Activated CD4-positive, alpha-beta T cell treated with anti-CD3 and anti-CD28 coated beads for 36 hours (primary cell): ENCODE measurements around the gene RARG. TPM values are rescaled to one million over a fixed set of nuclear protein-coding genes. Genes with fewer than 3 reads are reported as not detected.

Source experiments
- ATAC-seq: fragments of 200-7000 bp; cut with Tn5 transposase; one replicate; pipeline ENCODE4 v1.10.0; 2021; ENCODE audit warnings: mild to moderate bottlenecking, moderate library complexity
- CTCF ChIA-PET: fragments of 350-600 bp; sonication (Branson Sonifier 250); formaldehyde crosslinking; loops from one replicate; lab custom pipeline; 2021; ENCODE audit warnings: antibody characterized with exemption; lab: Charles Lee
- POLR2A ChIA-PET: fragments of 350-600 bp; sonication (Branson Sonifier 250); formaldehyde crosslinking; loops from one replicate; lab custom pipeline; 2021; ENCODE audit warnings: antibody characterized with exemption, inconsistent platforms; lab: Charles Lee
- DNase-seq: peaks from one replicate; pipeline ENCODE4 v3.0.0-alpha.2; 2020
- H3K27ac Mint-ChIP-seq: one replicate; pipeline ENCODE4 v1.8.0; 2021; ENCODE audit warnings: mixed read lengths
- H3K27me3 Mint-ChIP-seq: one replicate; pipeline ENCODE4 v1.8.0; 2021; ENCODE audit warnings: mixed read lengths
- H3K36me3 Mint-ChIP-seq: one replicate; pipeline ENCODE4 v1.8.0; 2021; ENCODE audit warnings: low read depth, mixed read lengths
- H3K4me1 Mint-ChIP-seq: one replicate; pipeline ENCODE4 v1.8.0; 2021; ENCODE audit warnings: mixed read lengths
- H3K4me3 Mint-ChIP-seq: one replicate; pipeline ENCODE4 v1.8.0; 2021; ENCODE audit warnings: mild to moderate bottlenecking, moderate library complexity, mixed read lengths
- H3K9me3 Mint-ChIP-seq: one replicate; pipeline ENCODE4 v1.8.0; 2021; ENCODE audit warnings: low read depth, mixed read lengths
- intact Hi-C, 2 experiments: fragments of 100-400 bp; cut with DNase I in 1 of 2; cut with micrococcal nuclease in 1 of 2; formaldehyde crosslinking; loops; one replicate each; pipeline versions ENCODE4 v1.14.2 to v1.15.1; 2022 to 2024; cut with DNase I, micrococcal nuclease
- total RNA-seq, 2 experiments: library from RNA; stranded (reverse); gene quantifications; one replicate each; pipeline ENCODE4 v1.2.3, GENCODE V29; 2021

Gene RARG
- total RNA-seq, 2 experiments from 2014 or later, result 20.0 to 21.6 TPM

GRCh38 chr12:53222806-53223261 lies 9.2 kb downstream of the RARG start:
- no peaks in the 10 kb centered on the region for H3K9me3 Mint-ChIP-seq
- peak overlapping the region; percentile 54 for H3K4me3 Mint-ChIP-seq
- DNase-seq (no peak), ATAC-seq (no peak)
- ChIA-PET CTCF (interaction anchor here (0.6 to 2.7 kb wide), 5 partner anchors 9 to 77 kb away, joined by 3 to 9 read pairs (median 3); partner anchors contain the start of gene MYG1), POLR2A (interaction anchor here (1.0 kb wide), 1 partner anchor 45 kb away, joined by 6 read pairs; the partner anchor contains the start of gene ESPL1)
- H3K27ac Mint-ChIP-seq, result peak overlapping the region; percentile 58
- H3K4me1 Mint-ChIP-seq, result peaks cover 65% of the 10 kb centered on the region
- peaks cover 4% of the 10 kb centered on the region for H3K36me3 Mint-ChIP-seq
- H3K27me3 Mint-ChIP-seq, result no peaks in the 10 kb centered on the region
- intact Hi-C loops, result no loop called here

GRCh38 chr12:53222170-53222721 lies 9.8 kb downstream of the RARG start:
- Mint-ChIP-seq H3K9me3 (no peaks in the 10 kb centered on the region), H3K36me3 (peaks cover 4% of the 10 kb centered on the region), H3K4me3 (peak overlapping the region; percentile 54), H3K27ac (peak overlapping the region; percentile 45), H3K4me1 (peaks cover 71% of the 10 kb centered on the region), H3K27me3 (no peaks in the 10 kb centered on the region)
- ChIA-PET CTCF (interaction anchor here (0.9 to 2.7 kb wide), 2 partner anchors 8 to 67 kb away, joined by 3 to 9 read pairs; no protein-coding TSS in a partner anchor), POLR2A (no interaction called here)
- no peak for ATAC-seq
- no peak for DNase-seq
- intact Hi-C loops, result no loop called here

GRCh38 chr12:53221203-53222080 lies 10.6 kb downstream of the RARG start:
- H3K4me3 Mint-ChIP-seq, result peak overlapping the region; percentile 83
- intact Hi-C loops, result loop anchor here (1.0 to 2.0 kb wide), 6 partner anchors 41 to 279 kb away; partner anchors contain the start of genes CSAD (in 1 of the 2), ESPL1 (in 1 of the 2), PCBP2 (in 1 of the 2) and PFDN5 (in 1 of the 2)
- POLR2A ChIA-PET, result interaction anchor here (0.5 kb wide), 1 partner anchor 26 kb away, joined by 4 read pairs; no protein-coding TSS in a partner anchor

GRCh38 chr12:53220694-53221202 lies 11.3 kb downstream of the RARG start:
- peak overlapping the region; percentile 87 for H3K27ac Mint-ChIP-seq
- ChIA-PET POLR2A (interaction anchor here (0.5 to 1.7 kb wide), 9 partner anchors 10 to 158 kb away, joined by 3 to 13 read pairs (median 6); partner anchors contain the start of genes MYG1 and PFDN5), CTCF (interaction anchor here (1.0 to 10.7 kb wide), 7 partner anchors 9 to 102 kb away, joined by 3 to 173 read pairs (median 8); partner anchors contain the start of genes AAAS, CSAD, ESPL1 and MYG1)
- intact Hi-C loops, result loop anchor here (1.0 to 2.0 kb wide), 14 partner anchors 12 to 280 kb away; partner anchors contain the start of genes ESPL1 (in 2 of the 2), PFDN5 (in 2 of the 2), RARG (in 2 of the 2) and AAAS (in 1 of the 2)
- DNase-seq (peak; percentile 93), ATAC-seq (peak; percentile 57)
- no peaks in the 10 kb centered on the region for H3K9me3 Mint-ChIP-seq
- H3K27me3 Mint-ChIP-seq, result no peaks in the 10 kb centered on the region
- no peaks in the 10 kb centered on the region for H3K36me3 Mint-ChIP-seq
- peak overlapping the region; percentile 83 for H3K4me3 Mint-ChIP-seq
- peaks cover 78% of the 10 kb centered on the region for H3K4me1 Mint-ChIP-seq

More at GRCh38 chr12:53221203-53222080, 10.6 kb downstream of the RARG start:
- Mint-ChIP-seq H3K4me1 (peaks cover 74% of the 10 kb centered on the region), H3K27me3 (no peaks in the 10 kb centered on the region), H3K9me3 (no peaks in the 10 kb centered on the region), H3K36me3 (no peaks in the 10 kb centered on the region), H3K27ac (peak overlapping the region; percentile 87)
- CTCF ChIA-PET, result interaction anchor here (2.0 to 10.7 kb wide), 3 partner anchors 13 to 69 kb away, joined by 7 to 173 read pairs (median 113); partner anchors contain the start of genes ESPL1, MYG1 and PFDN5
- ATAC-seq (peak; percentile 6), DNase-seq (peak; percentile 67)

- Mint-ChIP-seq H3K27ac (peak overlapping the region; percentile 91), H3K27me3 (no peaks in the 10 kb centered on the region), H3K9me3 (no peaks in the 10 kb centered on the region), H3K4me3 (peak overlapping the region; percentile 83), H3K4me1 (peaks cover 77% of the 10 kb centered on the region), H3K36me3 (peaks cover 3% of the 10 kb centered on the region)
- CTCF ChIA-PET, result interaction anchor here (1.0 to 10.7 kb wide), 11 partner anchors 8 to 169 kb away, joined by 3 to 173 read pairs (median 5); partner anchors contain the start of genes AAAS, CSAD, ESPL1 and MYG1
- intact Hi-C loops, result loop anchor here (1.0 to 10.0 kb wide), 15 partner anchors 12 to 281 kb away; partner anchors contain the start of genes AAAS (in 2 of the 2), ESPL1 (in 2 of the 2), PFDN5 (in 2 of the 2) and RARG (in 2 of the 2)
- peak; percentile 60 for ATAC-seq
- DNase-seq, result peak; percentile 93
- POLR2A ChIA-PET, result interaction anchor here (0.5 to 1.9 kb wide), 13 partner anchors 9 to 159 kb away, joined by 3 to 13 read pairs (median 4); partner anchors contain the start of genes CSAD, ESPL1, MYG1 and PFDN5
Observed at GRCh38 chr12:53219956-53220693, 11.9 kb downstream of the RARG start.

- Mint-ChIP-seq H3K4me1 (peaks cover 71% of the 10 kb centered on the region), H3K9me3 (no peaks in the 10 kb centered on the region)
Observed at GRCh38 chr12:53219292-53219955, 12.6 kb downstream of the RARG start.

GRCh38 chr12:53218551-53219291 lies 13.3 kb downstream of the RARG start:
- CTCF ChIA-PET, result interaction anchor here (0.6 to 10.7 kb wide), 8 partner anchors 9 to 170 kb away, joined by 3 to 173 read pairs (median 8); partner anchors contain the start of genes AAAS, ESPL1, MYG1 and PFDN5
- no peak for ATAC-seq
- intact Hi-C loops, result loop anchor here in 1 of 2 experiments (1.0 to 10.0 kb wide), 4 partner anchors 10 to 106 kb away; partner anchors contain the start of genes AAAS, CSAD and ZNF740
- POLR2A ChIA-PET, result interaction anchor here (1.1 to 1.9 kb wide), 3 partner anchors 49 to 106 kb away, joined by 3 to 6 read pairs (median 6); partner anchors contain the start of genes ESPL1 and MYG1
- Mint-ChIP-seq H3K4me1 (peaks cover 65% of the 10 kb centered on the region), H3K4me3 (peak overlapping the region; percentile 83), H3K27ac (peak overlapping the region; percentile 95), H3K36me3 (peaks cover 6% of the 10 kb centered on the region), H3K27me3 (no peaks in the 10 kb centered on the region), H3K9me3 (no peaks in the 10 kb centered on the region)
- peak; percentile 41 for DNase-seq

More at GRCh38 chr12:53219292-53219955, 12.6 kb downstream of the RARG start:
- intact Hi-C loops, result loop anchor here in 1 of 2 experiments (1.0 to 10.0 kb wide), 3 partner anchors 31 to 105 kb away; partner anchors contain the start of genes AAAS, CSAD and ZNF740
- Mint-ChIP-seq H3K27ac (peak overlapping the region; percentile 91), H3K27me3 (no peaks in the 10 kb centered on the region), H3K36me3 (peaks cover 3% of the 10 kb centered on the region), H3K4me3 (peak overlapping the region; percentile 83)
- peak; percentile 80 for DNase-seq
- CTCF ChIA-PET, result interaction anchor here (0.6 to 10.7 kb wide), 13 partner anchors 8 to 171 kb away, joined by 3 to 173 read pairs (median 5); partner anchors contain the start of genes AAAS, CSAD, ESPL1 and MYG1
- peak; percentile 18 for ATAC-seq
- POLR2A ChIA-PET, result interaction anchor here (0.8 to 1.9 kb wide), 10 partner anchors 9 to 160 kb away, joined by 3 to 13 read pairs (median 6); partner anchors contain the start of genes CSAD, ESPL1, MYG1 and PFDN5

GRCh38 chr12:53217931-53218307 lies 14.1 kb downstream of the RARG start:
- ChIA-PET CTCF (interaction anchor here (0.6 to 10.7 kb wide), 8 partner anchors 9 to 104 kb away, joined by 3 to 173 read pairs (median 9); partner anchors contain the start of genes AAAS, ESPL1, MYG1 and PFDN5), POLR2A (interaction anchor here (1.0 kb wide), 1 partner anchor 106 kb away, joined by 3 read pairs; no protein-coding TSS in a partner anchor)
- Mint-ChIP-seq H3K4me3 (peak overlapping the region; percentile 83), H3K9me3 (no peaks in the 10 kb centered on the region), H3K36me3 (peaks cover 11% of the 10 kb centered on the region), H3K27ac (peak overlapping the region; percentile 95), H3K27me3 (no peaks in the 10 kb centered on the region), H3K4me1 (peaks cover 66% of the 10 kb centered on the region)
- intact Hi-C loops, result loop anchor here in 1 of 2 experiments (1.0 to 10.0 kb wide), 3 partner anchors 10 to 107 kb away; partner anchors contain the start of gene AAAS
- DNase-seq (peak; percentile 46), ATAC-seq (no peak)
